ENCODE measurements around the gene CNIH3.

Gene CNIH3

GRCh38 chr1:224616756-224617409 is 766 bp downstream of the CNIH3 start:
- DNase-seq (ENCODE audit: low spot score), result no peak

GRCh38 chr1:224617410-224618355 is 1.6 kb downstream of the CNIH3 start:
- no peak for DNase-seq (ENCODE audit: low spot score)

GRCh38 chr1:224619209-224619608 is 3.1 kb downstream of the CNIH3 start:
- no peak for DNase-seq (ENCODE audit: low spot score)

GRCh38 chr1:224620105-224620504 is 4.0 kb downstream of the CNIH3 start:
- no peak for DNase-seq (ENCODE audit: low spot score)

GRCh38 chr1:224621813-224622682 is 5.9 kb downstream of the CNIH3 start:
- peak; percentile 46 for DNase-seq (ENCODE audit: low spot score)

GRCh38 chr1:224622831-224623230 is 6.7 kb downstream of the CNIH3 start:
- no peak for DNase-seq (ENCODE audit: low spot score)

- no peak for DNase-seq (ENCODE audit: low spot score)
Measured at GRCh38 chr1:224623310-224623714, 7.2 kb downstream of the CNIH3 start.

GRCh38 chr1:224623743-224624333 is 7.7 kb downstream of the CNIH3 start:
- no peak for DNase-seq (ENCODE audit: low spot score)

GRCh38 chr1:224624432-224624831 is 8.3 kb downstream of the CNIH3 start:
- no peak for DNase-seq (ENCODE audit: low spot score)

- no peak for DNase-seq (ENCODE audit: low spot score)
Measured at GRCh38 chr1:224626042-224626441, 9.9 kb downstream of the CNIH3 start.

GRCh38 chr1:224629965-224630364 is 13.8 kb downstream of the CNIH3 start:
- DNase-seq (ENCODE audit: low spot score), result no peak

- DNase-seq (ENCODE audit: low spot score), result no peak
Measured at GRCh38 chr1:224631462-224632115, 15.5 kb downstream of the CNIH3 start.

- DNase-seq (ENCODE audit: low spot score), result no peak
Measured at GRCh38 chr1:224632381-224632871, 16.3 kb downstream of the CNIH3 start.

GRCh38 chr1:224632921-224633321 is 16.8 kb downstream of the CNIH3 start:
- no peak for DNase-seq (ENCODE audit: low spot score)

GRCh38 chr1:224635356-224635755 is 19.2 kb downstream of the CNIH3 start:
- DNase-seq (ENCODE audit: low spot score), result no peak

- DNase-seq (ENCODE audit: low spot score), result no peak
Measured at GRCh38 chr1:224637515-224637914, 21.4 kb downstream of the CNIH3 start.

GRCh38 chr1:224637936-224638335 is 21.8 kb downstream of the CNIH3 start:
- no peak for DNase-seq (ENCODE audit: low spot score)

- no peak for DNase-seq (ENCODE audit: low spot score)
Measured at GRCh38 chr1:224639426-224639975, 23.4 kb downstream of the CNIH3 start.

- no peak for DNase-seq (ENCODE audit: low spot score)
Measured at GRCh38 chr1:224640018-224640417, 23.9 kb downstream of the CNIH3 start.

GRCh38 chr1:224640587-224640986 is 24.5 kb downstream of the CNIH3 start:
- no peak for DNase-seq (ENCODE audit: low spot score)

GRCh38 chr1:224641030-224641429 is 24.9 kb downstream of the CNIH3 start:
- peak; percentile 48 for DNase-seq (ENCODE audit: low spot score)
